ENCODE data around the gene RASD1.

DNA sequence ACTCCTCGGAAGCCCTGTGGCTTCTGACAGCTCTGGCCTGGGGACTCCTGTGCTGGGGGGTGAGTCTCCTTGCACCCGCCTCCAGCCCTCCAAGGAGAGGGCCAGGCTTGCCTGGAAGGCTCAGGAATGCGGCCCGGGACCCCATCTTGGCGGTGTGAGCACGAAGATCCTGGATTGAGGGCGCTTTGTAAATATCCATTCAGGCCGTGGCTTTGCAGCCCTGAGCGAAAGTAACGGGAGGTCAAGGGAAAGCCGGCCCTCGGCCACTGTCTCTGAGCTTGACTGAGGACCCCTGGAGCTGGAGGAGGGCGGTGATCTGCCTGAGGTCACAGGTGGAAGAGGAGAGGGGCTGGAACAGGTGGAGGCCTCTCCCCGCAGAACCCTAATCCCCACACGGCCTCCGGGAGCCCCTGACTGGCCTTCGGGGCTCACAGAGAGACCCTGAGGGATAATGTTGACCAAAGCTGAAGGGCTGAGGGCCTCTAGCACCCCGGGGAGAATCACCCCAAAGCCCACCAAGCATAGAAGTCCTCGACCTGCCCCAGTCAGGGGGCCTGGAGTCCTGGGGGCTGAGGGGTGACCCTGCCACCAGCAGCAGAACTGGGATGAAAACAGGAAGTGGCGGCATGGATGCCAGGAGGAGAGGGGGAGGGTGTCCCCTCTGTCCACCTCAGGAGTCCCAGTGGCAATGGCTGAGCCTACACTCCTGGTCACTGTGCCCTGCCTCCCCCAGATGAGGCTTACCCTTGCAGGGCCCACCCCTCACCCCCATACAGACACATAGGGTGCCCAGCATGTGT lies 8.3 kb upstream of the RASD1 start:
- no peak for TF ChIP-seq CHD4 (IDR thresholded peaks at IDR 0.05; ENCODE audit: borderline replicate concordance)
- TF ChIP-seq, protein P1, sequence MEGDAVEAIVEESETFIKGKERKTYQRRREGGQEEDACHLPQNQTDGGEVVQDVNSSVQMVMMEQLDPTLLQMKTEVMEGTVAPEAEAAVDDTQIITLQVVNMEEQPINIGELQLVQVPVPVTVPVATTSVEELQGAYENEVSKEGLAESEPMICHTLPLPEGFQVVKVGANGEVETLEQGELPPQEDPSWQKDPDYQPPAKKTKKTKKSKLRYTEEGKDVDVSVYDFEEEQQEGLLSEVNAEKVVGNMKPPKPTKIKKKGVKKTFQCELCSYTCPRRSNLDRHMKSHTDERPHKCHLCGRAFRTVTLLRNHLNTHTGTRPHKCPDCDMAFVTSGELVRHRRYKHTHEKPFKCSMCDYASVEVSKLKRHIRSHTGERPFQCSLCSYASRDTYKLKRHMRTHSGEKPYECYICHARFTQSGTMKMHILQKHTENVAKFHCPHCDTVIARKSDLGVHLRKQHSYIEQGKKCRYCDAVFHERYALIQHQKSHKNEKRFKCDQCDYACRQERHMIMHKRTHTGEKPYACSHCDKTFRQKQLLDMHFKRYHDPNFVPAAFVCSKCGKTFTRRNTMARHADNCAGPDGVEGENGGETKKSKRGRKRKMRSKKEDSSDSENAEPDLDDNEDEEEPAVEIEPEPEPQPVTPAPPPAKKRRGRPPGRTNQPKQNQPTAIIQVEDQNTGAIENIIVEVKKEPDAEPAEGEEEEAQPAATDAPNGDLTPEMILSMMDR (IDR thresholded peaks at IDR 0.05): no peak
- no peak for TF ChIP-seq CEBPB (IDR thresholded peaks at IDR 0.05)
- TF ChIP-seq EP300 (IDR thresholded peaks at IDR 0.05): no peak
- TF ChIP-seq RAD21 (conservative IDR thresholded peaks at IDR 0.05 in 1 of 2, IDR thresholded peaks at IDR 0.05 in 1 of 2): no peak
- TF ChIP-seq, protein P2, sequence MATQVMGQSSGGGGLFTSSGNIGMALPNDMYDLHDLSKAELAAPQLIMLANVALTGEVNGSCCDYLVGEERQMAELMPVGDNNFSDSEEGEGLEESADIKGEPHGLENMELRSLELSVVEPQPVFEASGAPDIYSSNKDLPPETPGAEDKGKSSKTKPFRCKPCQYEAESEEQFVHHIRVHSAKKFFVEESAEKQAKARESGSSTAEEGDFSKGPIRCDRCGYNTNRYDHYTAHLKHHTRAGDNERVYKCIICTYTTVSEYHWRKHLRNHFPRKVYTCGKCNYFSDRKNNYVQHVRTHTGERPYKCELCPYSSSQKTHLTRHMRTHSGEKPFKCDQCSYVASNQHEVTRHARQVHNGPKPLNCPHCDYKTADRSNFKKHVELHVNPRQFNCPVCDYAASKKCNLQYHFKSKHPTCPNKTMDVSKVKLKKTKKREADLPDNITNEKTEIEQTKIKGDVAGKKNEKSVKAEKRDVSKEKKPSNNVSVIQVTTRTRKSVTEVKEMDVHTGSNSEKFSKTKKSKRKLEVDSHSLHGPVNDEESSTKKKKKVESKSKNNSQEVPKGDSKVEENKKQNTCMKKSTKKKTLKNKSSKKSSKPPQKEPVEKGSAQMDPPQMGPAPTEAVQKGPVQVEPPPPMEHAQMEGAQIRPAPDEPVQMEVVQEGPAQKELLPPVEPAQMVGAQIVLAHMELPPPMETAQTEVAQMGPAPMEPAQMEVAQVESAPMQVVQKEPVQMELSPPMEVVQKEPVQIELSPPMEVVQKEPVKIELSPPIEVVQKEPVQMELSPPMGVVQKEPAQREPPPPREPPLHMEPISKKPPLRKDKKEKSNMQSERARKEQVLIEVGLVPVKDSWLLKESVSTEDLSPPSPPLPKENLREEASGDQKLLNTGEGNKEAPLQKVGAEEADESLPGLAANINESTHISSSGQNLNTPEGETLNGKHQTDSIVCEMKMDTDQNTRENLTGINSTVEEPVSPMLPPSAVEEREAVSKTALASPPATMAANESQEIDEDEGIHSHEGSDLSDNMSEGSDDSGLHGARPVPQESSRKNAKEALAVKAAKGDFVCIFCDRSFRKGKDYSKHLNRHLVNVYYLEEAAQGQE (IDR thresholded peaks at IDR 0.05): no peak
- TF ChIP-seq, protein P3, sequence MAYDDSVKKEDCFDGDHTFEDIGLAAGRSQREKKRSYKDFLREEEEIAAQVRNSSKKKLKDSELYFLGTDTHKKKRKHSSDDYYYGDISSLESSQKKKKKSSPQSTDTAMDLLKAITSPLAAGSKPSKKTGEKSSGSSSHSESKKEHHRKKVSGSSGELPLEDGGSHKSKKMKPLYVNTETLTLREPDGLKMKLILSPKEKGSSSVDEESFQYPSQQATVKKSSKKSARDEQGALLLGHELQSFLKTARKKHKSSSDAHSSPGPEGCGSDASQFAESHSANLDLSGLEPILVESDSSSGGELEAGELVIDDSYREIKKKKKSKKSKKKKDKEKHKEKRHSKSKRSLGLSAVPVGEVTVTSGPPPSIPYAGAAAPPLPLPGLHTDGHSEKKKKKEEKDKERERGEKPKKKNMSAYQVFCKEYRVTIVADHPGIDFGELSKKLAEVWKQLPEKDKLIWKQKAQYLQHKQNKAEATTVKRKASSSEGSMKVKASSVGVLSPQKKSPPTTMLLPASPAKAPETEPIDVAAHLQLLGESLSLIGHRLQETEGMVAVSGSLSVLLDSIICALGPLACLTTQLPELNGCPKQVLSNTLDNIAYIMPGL (CRISPR knock-in tag; IDR thresholded peaks at IDR 0.05; ENCODE audit: borderline replicate concordance): no peak
- TF ChIP-seq, protein P4, sequence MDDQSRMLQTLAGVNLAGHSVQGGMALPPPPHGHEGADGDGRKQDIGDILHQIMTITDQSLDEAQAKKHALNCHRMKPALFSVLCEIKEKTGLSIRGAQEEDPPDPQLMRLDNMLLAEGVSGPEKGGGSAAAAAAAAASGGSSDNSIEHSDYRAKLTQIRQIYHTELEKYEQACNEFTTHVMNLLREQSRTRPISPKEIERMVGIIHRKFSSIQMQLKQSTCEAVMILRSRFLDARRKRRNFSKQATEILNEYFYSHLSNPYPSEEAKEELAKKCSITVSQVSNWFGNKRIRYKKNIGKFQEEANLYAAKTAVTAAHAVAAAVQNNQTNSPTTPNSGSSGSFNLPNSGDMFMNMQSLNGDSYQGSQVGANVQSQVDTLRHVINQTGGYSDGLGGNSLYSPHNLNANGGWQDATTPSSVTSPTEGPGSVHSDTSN (IDR thresholded peaks at IDR 0.05): no peak
- TF ChIP-seq POLR2A (IDR thresholded peaks at IDR 0.05; ENCODE audit: low read length): no peak
- TF ChIP-seq, protein P5, sequence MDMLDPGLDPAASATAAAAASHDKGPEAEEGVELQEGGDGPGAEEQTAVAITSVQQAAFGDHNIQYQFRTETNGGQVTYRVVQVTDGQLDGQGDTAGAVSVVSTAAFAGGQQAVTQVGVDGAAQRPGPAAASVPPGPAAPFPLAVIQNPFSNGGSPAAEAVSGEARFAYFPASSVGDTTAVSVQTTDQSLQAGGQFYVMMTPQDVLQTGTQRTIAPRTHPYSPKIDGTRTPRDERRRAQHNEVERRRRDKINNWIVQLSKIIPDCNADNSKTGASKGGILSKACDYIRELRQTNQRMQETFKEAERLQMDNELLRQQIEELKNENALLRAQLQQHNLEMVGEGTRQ (IDR thresholded peaks at IDR 0.05): no peak
- no peak for TF ChIP-seq SMC3 (IDR thresholded peaks at IDR 0.05)
- TF ChIP-seq NPAS2 (CRISPR knock-in tag; IDR thresholded peaks at IDR 0.05; ENCODE audit: borderline replicate concordance): no peak
- TF ChIP-seq FOSB (CRISPR knock-in tag; IDR thresholded peaks at IDR 0.05): no peak

All from A549 (cell line).